ENCODE measurements around the gene TSPAN9.

Gene TSPAN9

GRCh38 chr12:3139760-3140159 is 62.6 kb downstream of the TSPAN9 start:
- H3K4me3 ChIP-seq (ENCODE audit: low read depth, low read length), result no peak overlapping the region
- no peak for TF ChIP-seq CTCF (IDR thresholded peaks at IDR 0.05; ENCODE audit: control insufficient read depth, extremely low read depth, insufficient read depth)
- no peak for DNase-seq (ENCODE audit: low read depth)

- no peak overlapping the region for H3K4me3 ChIP-seq (ENCODE audit: low read depth, low read length)
- no peak for DNase-seq (ENCODE audit: low read depth)
- TF ChIP-seq CTCF (IDR thresholded peaks at IDR 0.05; ENCODE audit: control insufficient read depth, extremely low read depth, insufficient read depth), result no peak
These were observed 63.1 kb downstream of the TSPAN9 start for GRCh38 chr12:3140284-3140683.

GRCh38 chr12:3141339-3142321 is 64.5 kb downstream of the TSPAN9 start:
- H3K4me3 ChIP-seq (ENCODE audit: low read depth, low read length), result no peak overlapping the region
- TF ChIP-seq CTCF (IDR thresholded peaks at IDR 0.05; ENCODE audit: control insufficient read depth, extremely low read depth, insufficient read depth), result no peak
- no peak for DNase-seq (ENCODE audit: low read depth)

GRCh38 chr12:3142386-3142785 is 65.2 kb downstream of the TSPAN9 start:
- no peak for DNase-seq (ENCODE audit: low read depth)
- no peak overlapping the region for H3K4me3 ChIP-seq (ENCODE audit: low read depth, low read length)
- TF ChIP-seq CTCF (IDR thresholded peaks at IDR 0.05; ENCODE audit: control insufficient read depth, extremely low read depth, insufficient read depth), result no peak

- no peak for TF ChIP-seq CTCF (IDR thresholded peaks at IDR 0.05; ENCODE audit: control insufficient read depth, extremely low read depth, insufficient read depth)
- no peak overlapping the region for H3K4me3 ChIP-seq (ENCODE audit: low read depth, low read length)
- DNase-seq (ENCODE audit: low read depth), result no peak
These were observed 67.3 kb downstream of the TSPAN9 start for GRCh38 chr12:3144495-3144894.

- H3K4me3 ChIP-seq (ENCODE audit: low read depth, low read length), result no peak overlapping the region
- DNase-seq (ENCODE audit: low read depth), result no peak
- TF ChIP-seq CTCF (IDR thresholded peaks at IDR 0.05; ENCODE audit: control insufficient read depth, extremely low read depth, insufficient read depth), result no peak
These were observed 67.9 kb downstream of the TSPAN9 start for GRCh38 chr12:3145033-3145432.

Data from LNCaP clone FGC (cell line).